ENCODE results near the gene TMEM170A.

DNA sequence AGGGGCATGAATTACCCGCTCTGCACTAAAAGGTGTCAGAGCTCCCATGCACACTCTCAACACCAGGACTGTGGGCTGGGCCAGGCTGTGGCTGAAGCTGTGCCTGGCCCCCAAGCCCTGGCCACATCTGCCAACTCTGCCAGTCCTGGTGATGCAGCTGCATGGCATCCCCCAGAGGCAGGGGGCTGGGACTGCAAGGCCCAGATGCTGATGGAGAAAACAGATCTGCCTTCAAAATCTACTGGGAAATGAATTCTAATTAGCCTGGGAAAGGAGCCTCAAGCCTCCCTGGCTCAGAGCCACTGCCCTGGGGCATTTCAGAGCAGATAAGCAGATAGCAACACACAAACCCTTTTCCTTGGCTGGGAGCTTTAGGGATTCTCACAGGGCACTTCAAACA is 27.4 kb upstream of the TMEM170A start:
- TF ChIP-seq, protein P1, sequence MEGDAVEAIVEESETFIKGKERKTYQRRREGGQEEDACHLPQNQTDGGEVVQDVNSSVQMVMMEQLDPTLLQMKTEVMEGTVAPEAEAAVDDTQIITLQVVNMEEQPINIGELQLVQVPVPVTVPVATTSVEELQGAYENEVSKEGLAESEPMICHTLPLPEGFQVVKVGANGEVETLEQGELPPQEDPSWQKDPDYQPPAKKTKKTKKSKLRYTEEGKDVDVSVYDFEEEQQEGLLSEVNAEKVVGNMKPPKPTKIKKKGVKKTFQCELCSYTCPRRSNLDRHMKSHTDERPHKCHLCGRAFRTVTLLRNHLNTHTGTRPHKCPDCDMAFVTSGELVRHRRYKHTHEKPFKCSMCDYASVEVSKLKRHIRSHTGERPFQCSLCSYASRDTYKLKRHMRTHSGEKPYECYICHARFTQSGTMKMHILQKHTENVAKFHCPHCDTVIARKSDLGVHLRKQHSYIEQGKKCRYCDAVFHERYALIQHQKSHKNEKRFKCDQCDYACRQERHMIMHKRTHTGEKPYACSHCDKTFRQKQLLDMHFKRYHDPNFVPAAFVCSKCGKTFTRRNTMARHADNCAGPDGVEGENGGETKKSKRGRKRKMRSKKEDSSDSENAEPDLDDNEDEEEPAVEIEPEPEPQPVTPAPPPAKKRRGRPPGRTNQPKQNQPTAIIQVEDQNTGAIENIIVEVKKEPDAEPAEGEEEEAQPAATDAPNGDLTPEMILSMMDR (IDR thresholded peaks at IDR 0.05; ENCODE audit: borderline replicate concordance, extremely low read depth, low read length, poor library complexity, severe bottlenecking), result peak; percentile 34
- TF ChIP-seq EZH2 (IDR thresholded peaks at IDR 0.05; ENCODE audit: borderline replicate concordance, low read depth, low read length, severe bottlenecking), result no peak
